ENCODE results near the gene STK10.
A peak's percentile ranks its signal among the peaks of the same experiment; 100 is the strongest.

The STK10 gene

GRCh38 chr5:172096207-172096940 lies 91.7 kb downstream of the STK10 start:
- peak in 2 of 10 donors; percentile 58 to 63 for DNase-seq
- intact Hi-C loops (cut with DNase I): no loop called here

- DNase-seq: peak in 2 of 10 donors; percentile 49 to 70
- intact Hi-C loops (cut with DNase I): no loop called here
Observed at GRCh38 chr5:172095368-172096206, 92.4 kb downstream of the STK10 start.

GRCh38 chr5:172093965-172094364 lies 94.1 kb downstream of the STK10 start:
- intact Hi-C loops (cut with DNase I): no loop called here
- peak in 1 of 10 donors; percentile 4 for DNase-seq

- intact Hi-C loops (cut with DNase I): no loop called here
- peak in 1 of 10 donors; percentile 77 for DNase-seq
Observed at GRCh38 chr5:172093559-172093958, 94.5 kb downstream of the STK10 start.

- intact Hi-C loops (cut with DNase I): no loop called here
- DNase-seq: peak in 2 of 10 donors; percentile 65 to 72
Observed at GRCh38 chr5:172091956-172092732, 95.9 kb downstream of the STK10 start.

- intact Hi-C loops (cut with DNase I): no loop called here
Observed at GRCh38 chr5:172090976-172091547, 97.0 kb downstream of the STK10 start.

GRCh38 chr5:172089298-172090117 lies 98.5 kb downstream of the STK10 start:
- intact Hi-C loops (cut with DNase I): no loop called here
- DNase-seq: no peak

More at GRCh38 chr5:172090976-172091547, 97.0 kb downstream of the STK10 start:
- DNase-seq: peak in 1 of 10 donors; percentile 34

- intact Hi-C loops (cut with DNase I): no loop called here
- peak in 1 of 10 donors; percentile 37 for DNase-seq
Observed at GRCh38 chr5:172088801-172089200, 99.2 kb downstream of the STK10 start.

- peak in 1 of 10 donors; percentile 69 for DNase-seq
- intact Hi-C loops (cut with DNase I): no loop called here
Observed at GRCh38 chr5:172086194-172086975, 101.6 kb downstream of the STK10 start.

GRCh38 chr5:172085738-172086137 lies 102.3 kb downstream of the STK10 start:
- peak in 1 of 10 donors; percentile 21 for DNase-seq
- intact Hi-C loops (cut with DNase I): no loop called here

GRCh38 chr5:172082180-172082579 lies 105.8 kb downstream of the STK10 start:
- intact Hi-C loops (cut with DNase I): no loop called here

GRCh38 chr5:172079876-172080275 lies 108.1 kb downstream of the STK10 start:
- intact Hi-C loops (cut with DNase I): no loop called here
- DNase-seq: no peak

More at GRCh38 chr5:172082180-172082579, 105.8 kb downstream of the STK10 start:
- peak in 1 of 10 donors; percentile 20 for DNase-seq

- DNase-seq: peak in 2 of 10 donors; percentile 22 to 85
- intact Hi-C loops (cut with DNase I): no loop called here
Observed at GRCh38 chr5:172078726-172079345, 109.2 kb downstream of the STK10 start.

- intact Hi-C loops (cut with DNase I): no loop called here
- peak in 1 of 10 donors; percentile 24 for DNase-seq
Observed at GRCh38 chr5:172077664-172078425, 110.2 kb downstream of the STK10 start.

- peak in 1 of 10 donors; percentile 25 for DNase-seq
Observed at GRCh38 chr5:172076761-172077244, 111.2 kb downstream of the STK10 start.

GRCh38 chr5:172075656-172076055 lies 112.4 kb downstream of the STK10 start:
- intact Hi-C loops (cut with DNase I): no loop called here
- no peak for DNase-seq

More at GRCh38 chr5:172076761-172077244, 111.2 kb downstream of the STK10 start:
- intact Hi-C loops (cut with DNase I): no loop called here

- no peak for DNase-seq
- intact Hi-C loops (cut with DNase I): no loop called here
Observed at GRCh38 chr5:172074896-172075295, 113.1 kb downstream of the STK10 start.
